ENCODE data around the gene PSORS1C1.
"Not testable (repeated sequence)": the region's sequence is repeated elsewhere in the genome, so short reads cannot be mapped to it uniquely, and the experiment has no call there.

The PSORS1C1 gene

DNA sequence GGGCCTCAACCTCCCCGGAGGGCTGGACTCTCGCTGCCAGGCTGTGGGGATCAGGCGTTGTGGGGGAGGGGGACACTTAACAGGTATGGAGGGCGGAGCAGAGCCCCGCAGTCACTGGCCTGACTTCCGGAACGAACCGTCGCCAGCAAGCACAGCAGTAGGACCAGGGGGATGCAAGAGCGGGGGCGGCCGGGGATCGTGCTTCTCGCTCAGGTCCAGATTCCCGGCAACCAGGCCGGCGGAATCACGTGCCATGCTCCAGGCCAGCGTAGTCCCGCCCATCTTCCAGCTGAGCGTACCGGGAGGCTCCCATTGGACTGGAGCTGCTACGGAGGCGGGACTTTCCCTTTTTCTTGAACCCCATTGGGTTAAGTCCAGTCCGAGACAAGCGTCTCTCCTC lies 65.9 kb downstream of the PSORS1C1 start:
- peak; percentile 71 for DNase-seq

DNA sequence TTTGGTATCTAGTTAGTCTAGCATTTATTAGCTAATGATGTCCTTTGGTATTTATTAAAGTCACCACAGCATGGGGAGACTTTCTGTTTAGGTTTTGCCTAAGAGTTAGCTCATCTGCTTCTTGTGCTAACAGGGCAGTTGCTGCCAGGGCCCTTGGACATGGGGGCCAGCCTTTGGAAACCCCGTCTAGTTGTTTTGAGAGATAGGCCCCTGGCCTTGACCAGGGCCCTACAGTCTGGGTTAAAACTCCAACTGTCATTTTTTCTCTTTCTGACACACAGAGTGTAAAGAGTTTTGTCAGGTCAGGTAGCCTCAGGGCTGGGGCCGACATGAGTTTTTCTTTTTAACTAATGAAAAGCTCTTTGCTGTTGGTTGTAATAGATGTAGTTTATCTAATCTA lies 68.7 kb downstream of the PSORS1C1 start:
- DNase-seq: not testable (repeated sequence)

DNA sequence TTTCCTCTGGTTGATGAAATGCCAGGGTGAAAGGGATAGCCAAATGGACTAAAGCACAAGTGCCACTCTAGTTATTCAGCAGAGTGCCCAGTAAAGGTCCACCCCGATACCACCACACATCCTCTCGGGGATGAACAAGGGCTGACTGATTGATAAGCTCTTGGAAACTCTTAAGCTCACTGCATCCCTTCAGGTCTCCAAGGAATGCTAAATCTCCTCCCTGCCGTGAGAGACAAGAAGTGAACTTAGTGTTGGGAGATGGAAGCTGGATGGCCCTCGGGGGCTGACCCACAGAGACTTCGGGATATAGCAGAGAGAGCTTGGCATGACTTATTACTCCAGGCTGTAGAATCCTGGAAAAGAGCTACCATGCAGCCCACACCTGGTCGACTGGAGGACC lies 69.3 kb downstream of the PSORS1C1 start:
- DNase-seq: not testable (repeated sequence)

DNA sequence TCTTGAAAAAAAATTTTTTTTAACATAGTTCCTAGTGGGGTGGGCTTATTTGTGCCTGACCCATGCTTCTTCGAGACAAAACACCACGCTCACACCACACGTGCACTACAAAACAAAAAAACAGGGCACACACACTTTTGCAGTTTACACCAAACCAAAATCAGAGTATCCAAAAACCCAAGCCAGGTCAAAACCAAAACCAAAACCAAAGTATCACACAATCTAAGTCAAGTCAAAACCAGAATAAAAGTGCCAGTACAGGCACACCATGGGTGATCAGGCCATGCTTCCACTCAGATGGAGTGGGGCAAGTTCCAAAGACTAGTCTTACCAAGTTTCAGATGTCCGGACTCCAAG lies 71.1 kb downstream of the PSORS1C1 start:
- not testable (repeated sequence) for DNase-seq

DNA sequence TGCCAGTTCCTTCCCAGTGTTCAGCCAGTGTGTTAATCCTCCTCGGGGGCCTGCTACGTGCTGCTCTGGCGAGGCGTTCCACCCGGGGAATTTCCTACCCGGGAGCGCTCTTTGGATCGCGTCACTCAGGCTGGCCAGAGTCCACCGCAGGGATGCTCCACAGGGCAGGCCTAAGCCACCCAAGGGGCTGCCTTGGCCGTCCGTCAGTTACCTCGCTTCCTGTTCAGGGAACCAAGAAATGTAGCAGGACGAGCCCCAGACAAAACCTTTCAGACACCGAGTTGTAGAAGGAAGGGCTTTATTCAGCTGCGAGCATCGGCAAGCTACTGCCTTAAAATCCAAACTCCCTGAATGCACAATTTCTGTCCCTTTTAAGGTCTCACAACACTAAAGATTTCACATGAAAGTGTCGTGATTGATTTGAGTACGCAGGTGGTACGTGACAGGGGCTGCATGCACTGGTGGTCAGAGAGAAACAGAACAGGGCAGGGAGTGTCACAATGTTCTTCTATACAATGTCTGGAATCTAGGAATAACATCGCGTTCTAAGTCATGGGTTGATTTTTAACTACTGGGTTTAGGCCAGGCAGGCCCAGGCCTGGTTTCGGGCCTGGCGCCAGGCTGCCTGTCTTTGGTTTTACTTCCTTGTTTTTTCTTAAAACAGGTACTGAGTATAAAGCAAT lies 71.6 kb downstream of the PSORS1C1 start:
- no peak for DNase-seq

DNA sequence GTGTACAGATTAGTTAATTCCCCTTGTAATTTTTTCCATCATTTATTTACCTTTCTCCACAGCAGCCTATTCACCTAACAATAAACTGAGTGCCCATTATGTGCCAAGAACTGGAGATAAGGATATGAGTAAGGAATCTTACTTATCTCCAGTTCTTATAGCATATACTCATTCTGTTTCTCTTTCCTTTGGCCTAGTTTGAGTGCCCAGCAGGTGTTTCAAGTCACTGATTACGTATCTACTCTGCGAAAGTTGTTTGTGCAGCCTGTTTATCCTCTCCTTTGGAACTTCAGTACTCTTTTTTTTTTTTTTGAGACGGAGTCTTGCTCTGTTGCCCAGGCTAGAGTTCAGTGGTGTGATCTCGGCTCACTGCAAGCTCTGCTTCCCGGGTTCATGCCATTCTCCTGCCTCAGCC lies 73.2 kb downstream of the PSORS1C1 start:
- no peak for DNase-seq

- not testable (repeated sequence) for DNase-seq
These were observed 74.6 kb downstream of the PSORS1C1 start for GRCh38 chr6:31189223-31189622.

Data from activated CD8-positive, alpha-beta memory T cell treated with anti-CD3 and anti-CD28 coated beads for 24 hours (primary cell).